ENCODE results near the gene ME3.
"Not testable (repeated sequence)": the region's sequence is repeated elsewhere in the genome, so short reads cannot be mapped to it uniquely, and the experiment has no call there.

ME3 gene

GRCh38 chr11:86562842-86563241 is 109.6 kb downstream of the ME3 start:
- DNase-seq, result not testable (repeated sequence)

- no peak for DNase-seq
These were observed 113.0 kb downstream of the ME3 start for GRCh38 chr11:86559311-86559945.

- DNase-seq, result no peak
These were observed 113.6 kb downstream of the ME3 start for GRCh38 chr11:86558841-86559240.

GRCh38 chr11:86558207-86558606 is 114.2 kb downstream of the ME3 start:
- no peak for DNase-seq

- no peak for DNase-seq
These were observed 116.5 kb downstream of the ME3 start for GRCh38 chr11:86555866-86556265.

DNA sequence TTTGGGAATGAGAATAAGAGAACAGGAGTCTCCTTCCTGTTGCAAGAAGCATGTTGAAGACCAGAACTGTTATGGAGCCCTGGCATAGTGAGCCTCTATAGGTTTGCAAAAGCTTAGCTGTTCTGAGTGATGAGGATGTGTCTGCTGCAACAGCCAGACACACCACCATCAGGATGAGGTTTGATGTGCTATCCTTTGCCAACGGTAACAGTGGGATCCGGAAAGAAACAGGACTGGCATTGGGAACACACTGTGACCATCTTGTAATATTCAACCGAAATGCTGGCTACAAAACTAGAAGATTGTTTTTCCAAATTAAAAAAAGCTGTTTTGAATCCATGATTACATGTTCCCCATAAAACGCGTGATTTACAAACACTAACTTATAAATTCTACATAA is 117.0 kb downstream of the ME3 start:
- DNase-seq, result no peak

- DNase-seq, result no peak
These were observed 119.2 kb downstream of the ME3 start for GRCh38 chr11:86553265-86553664.

DNA sequence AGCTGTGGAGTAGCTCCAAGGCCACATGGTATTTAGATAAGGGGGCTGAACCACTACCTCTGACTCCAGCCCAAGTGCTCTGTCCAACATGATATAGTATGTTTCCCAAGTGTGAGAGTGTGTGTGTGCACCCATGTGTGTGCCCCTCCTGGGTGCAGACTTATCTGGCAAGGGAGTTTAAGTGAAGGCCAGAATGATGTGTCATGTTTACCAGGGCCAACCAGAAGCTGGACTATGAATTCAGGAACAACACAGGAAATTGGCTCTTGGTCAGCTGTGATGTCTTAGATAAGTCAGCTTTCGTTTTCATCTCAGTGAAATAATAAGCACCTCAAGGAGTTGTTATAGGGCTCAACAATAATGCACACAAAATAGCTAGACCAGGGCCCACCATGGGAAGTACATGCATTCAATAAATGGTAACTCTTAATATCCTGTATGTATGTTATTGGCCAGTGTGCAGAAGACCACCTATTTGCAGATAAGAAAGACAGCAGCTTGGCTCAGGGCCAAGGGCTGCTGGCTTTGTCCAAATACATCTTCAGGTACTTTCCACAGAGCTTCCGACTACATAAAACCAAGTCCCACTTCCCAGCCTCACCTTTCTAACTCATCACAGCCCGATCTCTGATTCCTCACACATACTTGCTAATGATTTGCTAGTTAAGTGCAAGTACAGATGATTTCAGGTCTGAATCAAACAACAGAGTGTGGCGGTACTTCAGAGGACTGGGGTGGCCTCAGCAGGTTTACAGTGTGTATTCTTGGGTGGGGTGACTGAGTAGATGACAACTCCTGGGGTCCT is 120.9 kb downstream of the ME3 start:
- DNase-seq, result no peak

GRCh38 chr11:86550757-86551156 is 121.7 kb downstream of the ME3 start:
- DNase-seq, result no peak

GRCh38 chr11:86548271-86548917 is 124.0 kb downstream of the ME3 start:
- peak in 1 of 56 donors; percentile 10 for DNase-seq

- peak in 1 of 56 donors; percentile 9 for DNase-seq
These were observed 124.7 kb downstream of the ME3 start for GRCh38 chr11:86547727-86548126.

DNA sequence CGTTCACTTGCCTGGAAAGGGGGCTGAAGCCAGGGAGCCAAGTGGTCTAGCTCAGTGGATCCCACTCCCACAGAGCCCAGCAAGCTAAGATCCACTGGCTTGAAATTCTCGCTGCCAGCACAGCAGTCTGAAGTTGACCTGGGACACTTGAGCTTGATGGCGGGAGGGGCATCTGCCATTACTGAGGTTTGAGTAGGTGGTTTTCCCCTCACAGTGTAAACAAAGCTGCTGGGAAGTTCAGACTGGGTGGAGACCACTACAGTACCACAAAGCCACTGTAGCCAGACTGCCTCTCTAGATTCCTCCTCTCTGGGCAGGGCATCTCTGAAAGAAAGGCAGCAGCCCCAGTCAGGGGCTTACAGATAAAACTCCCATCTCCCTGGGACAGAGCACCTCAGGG is 131.1 kb downstream of the ME3 start:
- not testable (repeated sequence) for DNase-seq

DNA sequence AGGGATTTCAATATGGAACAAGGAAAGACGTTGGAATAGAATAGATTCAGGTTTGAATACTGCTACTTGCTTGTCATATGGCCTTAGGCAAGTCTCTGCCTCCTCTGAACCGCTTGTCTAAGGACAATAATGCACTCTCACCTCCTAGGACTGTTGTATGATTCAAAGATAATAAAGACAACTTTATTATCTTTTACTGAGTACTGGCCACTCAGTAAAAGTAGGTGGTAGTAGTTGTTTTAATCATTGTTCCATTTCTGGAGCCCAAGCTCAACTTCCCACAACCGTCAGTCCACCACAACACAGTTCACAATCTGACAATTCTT is 134.2 kb downstream of the ME3 start:
- no peak for DNase-seq

DNA sequence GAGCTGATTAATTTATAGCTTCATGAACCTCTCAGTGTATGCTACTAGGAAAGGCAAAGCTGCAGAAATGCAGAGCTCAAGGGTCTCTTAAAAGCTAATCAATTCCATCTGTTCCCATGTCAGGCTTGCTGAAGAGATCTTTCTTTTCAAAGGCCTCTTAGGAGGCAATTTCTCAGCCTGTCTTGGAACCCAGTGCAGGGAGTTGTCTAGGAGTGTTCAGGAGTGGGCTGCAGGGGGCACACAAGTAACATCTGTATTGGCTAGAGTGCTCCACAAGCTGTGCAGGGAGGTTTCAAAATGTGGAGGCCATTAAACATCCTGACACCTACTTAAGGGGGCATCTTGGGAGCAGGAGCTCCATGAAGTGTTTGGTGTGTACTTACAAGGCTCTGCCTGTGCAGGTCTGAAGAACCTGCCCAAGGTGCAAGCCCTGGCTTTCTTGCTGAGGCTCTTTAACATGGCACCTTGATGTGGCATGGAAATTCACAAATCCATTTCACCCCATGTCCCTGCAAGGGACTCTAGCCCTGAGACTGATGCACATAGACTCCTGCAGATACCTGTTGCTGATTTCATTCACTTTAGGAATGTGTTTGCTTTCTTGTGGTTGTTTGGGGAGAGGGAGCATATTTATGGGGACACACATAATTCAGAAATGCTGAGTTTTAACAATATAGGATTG is 134.7 kb downstream of the ME3 start:
- DNase-seq, result no peak

GRCh38 chr11:86535773-86536172 is 136.6 kb downstream of the ME3 start:
- no peak for DNase-seq

DNA sequence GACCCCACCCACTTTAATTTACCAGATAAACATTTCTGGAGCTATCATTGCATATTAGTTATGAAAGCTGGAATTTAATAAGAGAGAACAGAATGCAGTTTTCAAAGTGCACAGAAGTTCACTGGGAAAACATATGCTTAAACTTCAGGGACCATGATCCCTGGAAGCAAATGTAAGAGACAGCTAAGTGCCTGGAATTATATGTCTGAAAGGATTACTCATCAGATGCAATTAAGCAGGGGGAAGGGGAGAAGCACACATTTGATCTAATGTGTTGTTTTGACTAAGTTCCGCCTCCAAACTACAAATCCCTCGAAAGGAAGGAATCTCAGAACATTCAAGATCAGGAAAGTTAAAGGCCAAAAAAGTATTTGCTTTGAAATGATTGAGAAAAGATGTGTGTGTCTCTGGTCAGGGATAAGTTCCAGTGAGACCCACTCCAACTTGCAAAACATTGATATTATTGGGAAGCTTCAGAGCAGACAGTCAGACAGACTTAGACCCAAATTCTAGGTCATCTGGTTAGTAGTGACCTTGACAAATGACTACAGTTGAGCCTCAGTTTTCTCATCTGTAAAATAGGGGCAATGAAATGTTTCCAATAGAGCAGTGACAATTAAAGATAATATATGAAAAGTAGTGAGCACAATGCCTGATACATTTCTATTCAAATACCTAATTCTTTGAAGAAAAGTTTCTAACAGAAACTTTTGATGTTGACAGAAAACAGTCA is 147.6 kb downstream of the ME3 start:
- no peak for DNase-seq

- no peak for DNase-seq
These were observed 148.4 kb downstream of the ME3 start for GRCh38 chr11:86523738-86524619.

GRCh38 chr11:86522512-86522911 is 149.9 kb downstream of the ME3 start:
- DNase-seq, result not testable (repeated sequence)

DNA sequence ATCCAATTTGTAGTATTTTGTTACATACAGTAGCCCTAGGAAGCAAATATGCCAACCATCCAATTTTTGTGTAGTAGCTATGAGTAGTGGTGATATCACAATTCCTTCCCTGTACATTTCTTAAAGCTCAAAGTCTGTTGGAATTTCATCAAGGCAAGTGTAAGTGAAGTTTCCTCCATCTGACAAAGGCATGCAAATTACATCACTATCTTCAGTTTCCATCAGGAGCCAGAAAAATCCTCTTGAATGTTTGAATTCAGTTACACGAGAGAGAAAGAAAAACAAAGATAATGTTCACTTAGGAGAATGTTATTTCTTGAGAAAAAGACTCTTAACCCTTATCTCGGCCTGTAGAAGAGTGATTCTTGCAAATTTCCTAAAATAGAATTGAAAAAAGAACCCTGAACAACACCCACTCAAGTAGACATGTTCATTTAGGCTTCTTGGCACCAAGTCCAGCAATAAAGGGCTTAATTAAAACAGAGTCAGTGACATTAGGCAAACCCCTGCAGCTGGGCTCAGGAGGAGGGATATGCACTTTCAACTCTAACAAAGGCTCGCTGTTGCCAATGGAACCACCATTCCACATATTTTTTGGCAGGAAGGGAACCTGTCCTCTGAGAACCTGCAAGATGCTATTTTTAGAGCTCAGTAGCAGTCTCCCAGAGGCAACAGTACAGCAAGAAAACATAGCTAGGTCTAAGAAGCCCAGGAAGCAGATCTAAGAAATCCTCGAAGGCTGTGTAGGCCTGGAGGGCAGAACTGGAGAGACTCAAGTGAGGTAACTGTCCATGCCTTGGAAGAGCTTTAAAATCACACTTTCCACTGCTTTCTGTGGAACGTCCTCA is 153.1 kb downstream of the ME3 start:
- DNase-seq, result peak in 1 of 56 donors; percentile 7
